ENCODE measurements around the gene VAV2.

The VAV2 gene

GRCh38 chr9:133812941-133813748 is 179.0 kb downstream of the VAV2 start:
- DNase-seq (ENCODE audit: low spot score) = no peak

GRCh38 chr9:133812077-133812868 is 179.9 kb downstream of the VAV2 start:
- no peak for DNase-seq (ENCODE audit: low spot score)

- no peak for DNase-seq (ENCODE audit: low spot score)
Observed at GRCh38 chr9:133811471-133811870, 180.7 kb downstream of the VAV2 start.

- no peak for DNase-seq (ENCODE audit: low spot score)
Observed at GRCh38 chr9:133810556-133811195, 181.4 kb downstream of the VAV2 start.

GRCh38 chr9:133809335-133809734 is 182.8 kb downstream of the VAV2 start:
- no peak for DNase-seq (ENCODE audit: low spot score)

- no peak for DNase-seq (ENCODE audit: low spot score)
Observed at GRCh38 chr9:133807818-133808217, 184.3 kb downstream of the VAV2 start.

- no peak for DNase-seq (ENCODE audit: low spot score)
Observed at GRCh38 chr9:133807037-133807436, 185.1 kb downstream of the VAV2 start.

- DNase-seq (ENCODE audit: low spot score) = no peak
Observed at GRCh38 chr9:133806623-133807010, 185.5 kb downstream of the VAV2 start.

GRCh38 chr9:133805876-133806622 is 186.1 kb downstream of the VAV2 start:
- no peak for DNase-seq (ENCODE audit: low spot score)

- no peak for DNase-seq (ENCODE audit: low spot score)
Observed at GRCh38 chr9:133804199-133804598, 187.9 kb downstream of the VAV2 start.

- DNase-seq (ENCODE audit: low spot score) = no peak
Observed at GRCh38 chr9:133803745-133804144, 188.4 kb downstream of the VAV2 start.

- DNase-seq (ENCODE audit: low spot score) = no peak
Observed at GRCh38 chr9:133803028-133803585, 189.0 kb downstream of the VAV2 start.

- DNase-seq (ENCODE audit: low spot score) = no peak
Observed at GRCh38 chr9:133801739-133802138, 190.4 kb downstream of the VAV2 start.

GRCh38 chr9:133800266-133800665 is 191.9 kb downstream of the VAV2 start:
- DNase-seq (ENCODE audit: low spot score) = no peak

GRCh38 chr9:133799716-133800115 is 192.4 kb downstream of the VAV2 start:
- DNase-seq (ENCODE audit: low spot score) = no peak

- DNase-seq (ENCODE audit: low spot score) = no peak
Observed at GRCh38 chr9:133799106-133799505, 193.0 kb downstream of the VAV2 start.

GRCh38 chr9:133798160-133798559 is 194.0 kb downstream of the VAV2 start:
- DNase-seq (ENCODE audit: low spot score) = no peak

- DNase-seq (ENCODE audit: low spot score) = no peak
Observed at GRCh38 chr9:133797406-133798105, 194.6 kb downstream of the VAV2 start.

- no peak for DNase-seq (ENCODE audit: low spot score)
Observed at GRCh38 chr9:133796562-133796961, 195.6 kb downstream of the VAV2 start.

- no peak for DNase-seq (ENCODE audit: low spot score)
Observed at GRCh38 chr9:133795049-133795448, 197.1 kb downstream of the VAV2 start.
